OCI-LY3 (cell line): ENCODE results near the gene FLYWCH2.
"Not testable (repeated sequence)": the region's sequence is repeated elsewhere in the genome, so short reads cannot be mapped to it uniquely, and the experiment has no call there.

Source experiments
- H2AFZ ChIP-seq: fragments of 200-600, 300-600 bp; shearing (Covaris generic); 2 replicates; pipeline ENCODE4 v1.6.0; 2014; ENCODE audit warnings: antibody characterized with exemption, low read depth, low read length
- H3K27ac ChIP-seq: fragments of 200-600, 300-600 bp; sonication (generic); 2 replicates; pipeline ENCODE4 v1.5.1; 2014; ENCODE audit warnings: mild to moderate bottlenecking, low read length, moderate library complexity, mixed read lengths
- H3K27me3 ChIP-seq: fragments of 200-600, 300-600 bp; sonication (generic); 2 replicates; pipeline ENCODE4 v1.6.1; 2014; ENCODE audit warnings: low read depth, low read length, mixed read lengths
- H3K36me3 ChIP-seq: fragments of 200-600, 300-600 bp; sonication (generic); replicated peaks from 2 replicates; pipeline ENCODE3; 2014; ENCODE audit warnings: low read depth, low read length, mixed read lengths
- H3K4me1 ChIP-seq: fragments of 300-600, 200-600 bp; sonication (generic); 2 replicates; pipeline ENCODE4 v1.6.1; 2014; ENCODE audit warnings: low read length, mixed read lengths
- H3K4me2 ChIP-seq: fragments of 200-600, 300-600 bp; sonication (generic); 2 replicates; pipeline ENCODE4 v1.6.1; 2014; ENCODE audit warnings: low read length, mixed read lengths
- H3K4me3 ChIP-seq: fragments of 300-600, 200-600 bp; sonication (generic); 2 replicates; pipeline ENCODE4 v1.5.1; 2014; ENCODE audit warnings: antibody characterized with exemption, mild to moderate bottlenecking, low read length, moderate library complexity
- H3K79me2 ChIP-seq: fragments of 300-600, 200-600 bp; shearing (Covaris generic); 2 replicates; pipeline ENCODE4 v1.6.1; 2014; ENCODE audit warnings: mild to moderate bottlenecking, low read length, mixed read lengths
- H3K9ac ChIP-seq: fragments of 300-600, 200-600 bp; shearing (Covaris generic); 2 replicates; pipeline ENCODE4 v1.6.0; 2014; ENCODE audit warnings: mild to moderate bottlenecking, low read length, moderate library complexity
- H3K9me3 ChIP-seq: fragments of 200-600, 300-600 bp; shearing (Covaris generic); 2 replicates; pipeline ENCODE4 v1.6.1; 2014; ENCODE audit warnings: low read length, mixed read lengths; ENCODE audit not compliant: insufficient read depth
- H4K20me1 ChIP-seq: fragments of 200-600, 300-600 bp; sonication (generic); 2 replicates; pipeline ENCODE4 v1.6.1; 2016; ENCODE audit warnings: low read length, mixed read lengths; ENCODE audit not compliant: insufficient read depth
- CTCF ChIP-seq: fragments of 200-600, 300-600 bp; sonication (generic); IDR thresholded peaks from 2 replicates; pipeline ENCODE4 v1.5.1; 2014; ENCODE audit warnings: antibody characterized with exemption, low read length, low read depth
- EZH2phosphoT487 ChIP-seq: fragments of 200-600 bp; shearing (Covaris generic); IDR thresholded peaks from 2 replicates; pipeline ENCODE4 v1.6.1; 2018; ENCODE audit warnings: antibody characterized with exemption, mixed run types, low read depth

The FLYWCH2 gene

GRCh38 chr16:2938206-2938605 is 55.2 kb downstream of the FLYWCH2 start:
- Histone ChIP-seq H3K4me2 (no peak overlapping the region), H3K36me3 (peaks cover 12% of the 10 kb centered on the region), H3K4me1 (peaks cover 13% of the 10 kb centered on the region), H2AFZ (no peak overlapping the region), H3K9ac (no peak overlapping the region), H4K20me1 (no peaks in the 10 kb centered on the region), H3K4me3 (no peak overlapping the region), H3K27me3 (no peaks in the 10 kb centered on the region), H3K27ac (no peak overlapping the region), H3K9me3 (no peaks in the 10 kb centered on the region), H3K79me2 (no peaks in the 10 kb centered on the region)
- no peak for TF ChIP-seq EZH2phosphoT487

- Histone ChIP-seq H3K9me3 (no peaks in the 10 kb centered on the region), H3K4me1 (peaks cover 13% of the 10 kb centered on the region), H3K79me2 (no peaks in the 10 kb centered on the region), H3K36me3 (peaks cover 12% of the 10 kb centered on the region), H3K4me2 (no peak overlapping the region), H4K20me1 (no peaks in the 10 kb centered on the region), H3K9ac (no peak overlapping the region), H2AFZ (no peak overlapping the region), H3K4me3 (no peak overlapping the region), H3K27ac (no peak overlapping the region), H3K27me3 (no peaks in the 10 kb centered on the region)
- TF ChIP-seq CTCF (no peak), EZH2phosphoT487 (no peak)
Measured at GRCh38 chr16:2939968-2940367, 57.0 kb downstream of the FLYWCH2 start.

- no peaks in the 10 kb centered on the region for H3K27me3 ChIP-seq
- H3K4me3 ChIP-seq, result no peak overlapping the region
- no peaks in the 10 kb centered on the region for H3K79me2 ChIP-seq
- H3K9me3 ChIP-seq, result no peaks in the 10 kb centered on the region
- peak overlapping the region; percentile 20; the same call in 1 of the 2 replicates for H3K4me2 ChIP-seq
- H3K27ac ChIP-seq, result no peak overlapping the region; the same call in 1 of the 2 replicates
- peaks cover 15% of the 10 kb centered on the region for H3K36me3 ChIP-seq
- H4K20me1 ChIP-seq, result no peaks in the 10 kb centered on the region
- H3K9ac ChIP-seq, result no peak overlapping the region
- peaks cover 13% of the 10 kb centered on the region for H3K4me1 ChIP-seq
- H2AFZ ChIP-seq, result no peak overlapping the region
- TF ChIP-seq CTCF (no peak), EZH2phosphoT487 (no peak)
Measured at GRCh38 chr16:2942045-2942444, 59.0 kb downstream of the FLYWCH2 start.

GRCh38 chr16:2943716-2944115 is 60.7 kb downstream of the FLYWCH2 start:
- not testable (repeated sequence) for H3K4me2 ChIP-seq, H3K27ac ChIP-seq, H2AFZ ChIP-seq, H3K9me3 ChIP-seq, H3K79me2 ChIP-seq, H3K27me3 ChIP-seq, H4K20me1 ChIP-seq, H3K4me3 ChIP-seq, H3K9ac ChIP-seq
- Histone ChIP-seq H3K4me1 (peaks cover 13% of the 10 kb centered on the region), H3K36me3 (peaks cover 15% of the 10 kb centered on the region)

GRCh38 chr16:2946649-2947048 is 63.6 kb downstream of the FLYWCH2 start:
- H4K20me1 ChIP-seq, result no peaks in the 10 kb centered on the region
- H3K79me2 ChIP-seq, result no peaks in the 10 kb centered on the region
- no peak overlapping the region for H3K27ac ChIP-seq
- H3K27me3 ChIP-seq, result no peaks in the 10 kb centered on the region
- peaks cover 9% of the 10 kb centered on the region for H3K4me1 ChIP-seq
- TF ChIP-seq CTCF (no peak), EZH2phosphoT487 (no peak)
- no peak overlapping the region for H2AFZ ChIP-seq
- H3K4me2 ChIP-seq, result no peak overlapping the region
- peaks cover 2% of the 10 kb centered on the region for H3K36me3 ChIP-seq
- H3K9ac ChIP-seq, result no peak overlapping the region
- no peaks in the 10 kb centered on the region for H3K9me3 ChIP-seq
- no peak overlapping the region for H3K4me3 ChIP-seq
